Measurements from ENCODE around the gene NKAIN1.

NKAIN1 gene

DNA sequence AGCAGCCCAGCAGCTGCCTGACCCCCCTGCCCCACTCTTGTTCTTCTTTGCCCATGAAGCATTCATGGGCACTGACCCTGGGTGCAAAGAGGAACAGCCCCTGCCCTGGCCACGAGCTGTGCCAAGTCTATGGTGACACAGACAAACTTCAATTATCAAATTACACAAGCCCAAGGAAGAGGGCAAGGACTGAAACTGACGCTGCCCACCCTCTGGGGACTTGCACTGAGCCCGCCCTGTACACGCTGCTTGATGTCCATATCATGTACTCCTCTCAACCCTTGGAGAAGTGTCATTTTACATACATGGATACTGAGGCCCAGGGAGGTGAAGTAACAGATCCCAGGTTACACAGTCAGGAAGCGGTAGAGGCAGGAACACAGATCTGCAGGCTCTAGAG lies 32.1 kb downstream of the NKAIN1 start:
- TF ChIP-seq, protein P1, sequence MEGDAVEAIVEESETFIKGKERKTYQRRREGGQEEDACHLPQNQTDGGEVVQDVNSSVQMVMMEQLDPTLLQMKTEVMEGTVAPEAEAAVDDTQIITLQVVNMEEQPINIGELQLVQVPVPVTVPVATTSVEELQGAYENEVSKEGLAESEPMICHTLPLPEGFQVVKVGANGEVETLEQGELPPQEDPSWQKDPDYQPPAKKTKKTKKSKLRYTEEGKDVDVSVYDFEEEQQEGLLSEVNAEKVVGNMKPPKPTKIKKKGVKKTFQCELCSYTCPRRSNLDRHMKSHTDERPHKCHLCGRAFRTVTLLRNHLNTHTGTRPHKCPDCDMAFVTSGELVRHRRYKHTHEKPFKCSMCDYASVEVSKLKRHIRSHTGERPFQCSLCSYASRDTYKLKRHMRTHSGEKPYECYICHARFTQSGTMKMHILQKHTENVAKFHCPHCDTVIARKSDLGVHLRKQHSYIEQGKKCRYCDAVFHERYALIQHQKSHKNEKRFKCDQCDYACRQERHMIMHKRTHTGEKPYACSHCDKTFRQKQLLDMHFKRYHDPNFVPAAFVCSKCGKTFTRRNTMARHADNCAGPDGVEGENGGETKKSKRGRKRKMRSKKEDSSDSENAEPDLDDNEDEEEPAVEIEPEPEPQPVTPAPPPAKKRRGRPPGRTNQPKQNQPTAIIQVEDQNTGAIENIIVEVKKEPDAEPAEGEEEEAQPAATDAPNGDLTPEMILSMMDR (conservative IDR thresholded peaks at IDR 0.05; ENCODE audit: low read length), result no peak
- no peak for TF ChIP-seq EZH2phosphoT487 (IDR thresholded peaks at IDR 0.05; ENCODE audit: borderline replicate concordance)
- Histone ChIP-seq H3F3A (ENCODE audit: low read depth) (no peaks in the 10 kb centered on the region), H3K27me3 (ENCODE audit: insufficient read depth, low read length, poor library complexity, severe bottlenecking) (no peaks in the 10 kb centered on the region), H3K79me2 (ENCODE audit: insufficient read depth, low read length) (no peaks in the 10 kb centered on the region), H3K4me3 (ENCODE audit: low read length, poor library complexity, severe bottlenecking) (no peak overlapping the region), H3K36me3 (ENCODE audit: insufficient read depth, low read length) (no peaks in the 10 kb centered on the region), H3K9me2 (replicated peaks; ENCODE audit: low read depth, low read length) (no peaks in the 10 kb centered on the region), H2AFZ (ENCODE audit: low read length) (no peak overlapping the region), H3K4me1 (ENCODE audit: insufficient read depth, low read length, poor library complexity, severe bottlenecking) (no peaks in the 10 kb centered on the region), H3K9ac (ENCODE audit: low read depth, low read length, poor library complexity, severe bottlenecking) (no peak overlapping the region), H3K4me2 (ENCODE audit: low read depth, low read length, poor library complexity, severe bottlenecking) (no peak overlapping the region), H4K20me1 (ENCODE audit: insufficient read depth, low read length, poor library complexity, severe bottlenecking) (no peaks in the 10 kb centered on the region), H3K9me3 (ENCODE audit: insufficient read depth, low read depth, low read length) (no peaks in the 10 kb centered on the region)

DNA sequence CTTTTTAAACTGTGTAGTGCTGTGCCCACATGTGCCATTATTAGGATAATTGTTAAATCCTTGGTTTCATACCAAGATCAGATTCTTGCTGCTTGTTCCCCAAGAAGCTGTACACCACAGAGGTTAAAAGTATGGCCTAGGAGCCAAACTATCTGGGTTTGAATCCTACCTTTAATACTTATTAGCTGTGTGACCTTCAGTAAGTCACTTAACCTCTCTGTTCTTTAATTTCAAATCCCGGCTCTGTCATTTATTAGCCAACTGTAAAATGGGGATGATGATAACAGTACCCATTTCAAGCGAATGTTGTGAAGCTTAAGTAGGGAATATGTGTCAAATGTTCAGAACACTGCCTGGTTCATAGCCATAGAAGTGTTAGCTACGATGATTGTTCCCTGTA lies 32.6 kb downstream of the NKAIN1 start:
- no peaks in the 10 kb centered on the region for H3K9me2 ChIP-seq (replicated peaks; ENCODE audit: low read depth, low read length)

DNA sequence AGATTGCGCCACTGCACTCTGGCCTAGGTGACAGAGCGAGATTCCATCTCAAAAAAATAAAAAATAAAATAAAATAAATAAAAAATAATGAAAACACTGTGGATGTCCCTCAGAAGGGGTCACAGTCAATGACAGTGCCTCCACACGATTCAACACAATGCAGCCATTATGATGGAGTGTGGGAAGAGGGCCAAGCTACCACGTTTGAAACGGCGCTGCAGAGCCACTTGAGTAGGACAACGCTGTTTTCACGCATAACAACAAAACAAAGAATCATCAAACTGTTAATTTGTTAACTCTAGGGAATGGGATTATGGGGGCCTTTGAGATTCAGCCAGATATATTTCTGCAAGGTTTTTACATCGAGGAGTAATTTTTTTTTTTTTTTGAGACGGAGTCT lies 36.5 kb downstream of the NKAIN1 start:
- TF ChIP-seq, protein P1 (conservative IDR thresholded peaks at IDR 0.05; ENCODE audit: low read length), result no peak
- no peak for TF ChIP-seq EZH2phosphoT487 (IDR thresholded peaks at IDR 0.05; ENCODE audit: borderline replicate concordance)
- Histone ChIP-seq H3K79me2 (ENCODE audit: insufficient read depth, low read length) (no peaks in the 10 kb centered on the region), H3K4me1 (ENCODE audit: insufficient read depth, low read length, poor library complexity, severe bottlenecking) (no peaks in the 10 kb centered on the region), H3K27me3 (ENCODE audit: insufficient read depth, low read length, poor library complexity, severe bottlenecking) (no peaks in the 10 kb centered on the region), H3K36me3 (ENCODE audit: insufficient read depth, low read length) (no peaks in the 10 kb centered on the region), H3K9me2 (replicated peaks; ENCODE audit: low read depth, low read length) (no peaks in the 10 kb centered on the region), H2AFZ (ENCODE audit: low read length) (no peak overlapping the region), H3K9me3 (ENCODE audit: insufficient read depth, low read depth, low read length) (no peaks in the 10 kb centered on the region), H4K20me1 (ENCODE audit: insufficient read depth, low read length, poor library complexity, severe bottlenecking) (no peaks in the 10 kb centered on the region), H3F3A (ENCODE audit: low read depth) (no peaks in the 10 kb centered on the region), H3K9ac (ENCODE audit: low read depth, low read length, poor library complexity, severe bottlenecking) (no peak overlapping the region), H3K4me3 (ENCODE audit: low read length, poor library complexity, severe bottlenecking) (no peak overlapping the region), H3K4me2 (ENCODE audit: low read depth, low read length, poor library complexity, severe bottlenecking) (no peak overlapping the region)

More for the DNA sequence above, 32.6 kb downstream of the NKAIN1 start:
- H3K27me3 ChIP-seq (ENCODE audit: insufficient read depth, low read length, poor library complexity, severe bottlenecking), result no peaks in the 10 kb centered on the region
- H3K9me3 ChIP-seq (ENCODE audit: insufficient read depth, low read depth, low read length), result no peaks in the 10 kb centered on the region
- no peaks in the 10 kb centered on the region for H3K79me2 ChIP-seq (ENCODE audit: insufficient read depth, low read length)
- H3K36me3 ChIP-seq (ENCODE audit: insufficient read depth, low read length), result no peaks in the 10 kb centered on the region
- H3K4me2 ChIP-seq (ENCODE audit: low read depth, low read length, poor library complexity, severe bottlenecking), result no peak overlapping the region
- no peak overlapping the region for H3K9ac ChIP-seq (ENCODE audit: low read depth, low read length, poor library complexity, severe bottlenecking)
- H4K20me1 ChIP-seq (ENCODE audit: insufficient read depth, low read length, poor library complexity, severe bottlenecking), result no peaks in the 10 kb centered on the region
- H3K4me1 ChIP-seq (ENCODE audit: insufficient read depth, low read length, poor library complexity, severe bottlenecking), result no peaks in the 10 kb centered on the region
- no peak overlapping the region for H3K4me3 ChIP-seq (ENCODE audit: low read length, poor library complexity, severe bottlenecking)
- TF ChIP-seq, protein P1 (conservative IDR thresholded peaks at IDR 0.05; ENCODE audit: low read length), result no peak
- TF ChIP-seq EZH2phosphoT487 (IDR thresholded peaks at IDR 0.05; ENCODE audit: borderline replicate concordance), result no peak
- H2AFZ ChIP-seq (ENCODE audit: low read length), result no peak overlapping the region
- H3F3A ChIP-seq (ENCODE audit: low read depth), result no peaks in the 10 kb centered on the region
